H7 (cell line): ENCODE data around the gene DUSP2. TPM values are rescaled to one million over a fixed set of nuclear protein-coding genes. Genes with fewer than 3 reads are reported as not detected.

Source experiments
- DNase-seq: peaks from one replicate; pipeline ENCODE4 v3.0.0; 2012
- H3K27me3 ChIP-seq: 2 replicates; pipeline ENCODE4 v1.6.0; 2011; ENCODE audit warnings: mild to moderate bottlenecking, low read length; ENCODE audit not compliant: control insufficient read depth, insufficient read depth
- H3K36me3 ChIP-seq: replicated peaks from 2 replicates; pipeline ENCODE4 v1.5.1; 2011; ENCODE audit warnings: low read length; ENCODE audit not compliant: control insufficient read depth, insufficient read depth
- H3K4me3 ChIP-seq: 2 replicates; pipeline ENCODE4 v1.5.1; 2011; ENCODE audit warnings: low read depth, mild to moderate bottlenecking, control low read depth, low read length, moderate library complexity; ENCODE audit not compliant: insufficient read depth
- total RNA-seq: library from RNA; depleted of rRNA; stranded (reverse); fragments of >200 nt; shearing (Covaris generic); gene quantifications from 2 replicates; pipeline ENCODE4 v1.2.3, GENCODE V29; 2014

DUSP2 gene
- total RNA-seq, 1 experiment from 2014 or later: 3.6 TPM

DNA sequence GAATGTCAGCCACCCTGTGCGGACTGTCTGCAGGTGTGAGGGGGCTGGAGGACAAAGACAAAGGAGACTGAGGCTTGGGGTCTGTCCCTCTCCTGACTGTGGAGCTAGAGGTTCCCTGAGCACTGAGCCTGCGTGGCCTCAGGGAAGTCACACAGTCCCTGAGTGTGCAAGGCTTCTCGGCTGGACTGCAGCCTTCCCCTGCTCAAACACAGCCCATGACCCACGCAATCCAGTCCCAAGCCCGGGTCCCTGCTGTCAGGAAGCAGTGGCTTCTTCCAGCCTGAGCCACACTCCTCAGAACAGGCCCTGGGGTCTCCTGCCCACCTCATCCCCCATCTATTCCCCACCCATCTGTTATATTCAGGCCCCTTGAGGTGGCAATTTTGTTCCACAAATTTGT is 9.6 kb downstream of the DUSP2 start:
- no peak overlapping the region for H3K4me3 ChIP-seq
- no peaks in the 10 kb centered on the region for H3K27me3 ChIP-seq
- no peak for DNase-seq
- no peaks in the 10 kb centered on the region for H3K36me3 ChIP-seq

DNA sequence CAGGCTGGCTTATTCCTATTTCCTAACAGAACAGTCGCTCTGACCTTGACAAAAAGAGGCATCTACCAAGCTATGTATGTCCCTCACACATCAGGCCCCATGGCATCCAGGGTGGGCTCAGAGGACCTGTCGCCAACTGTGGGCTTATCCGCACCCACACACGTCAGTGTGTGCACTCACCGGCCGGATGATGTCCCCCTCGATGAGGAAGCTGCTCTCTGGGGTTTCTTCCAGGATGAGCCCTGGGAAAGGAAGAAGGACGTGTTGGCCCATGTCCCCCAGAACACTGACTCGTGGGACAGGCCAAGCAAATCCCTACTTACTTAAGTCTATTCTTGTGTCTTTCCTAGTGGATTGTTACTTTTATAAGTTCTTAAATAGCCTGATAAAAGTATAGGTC is 10.1 kb downstream of the DUSP2 start:
- Histone ChIP-seq H3K36me3 (no peaks in the 10 kb centered on the region), H3K4me3 (no peak overlapping the region), H3K27me3 (no peaks in the 10 kb centered on the region)
- DNase-seq: no peak

DNA sequence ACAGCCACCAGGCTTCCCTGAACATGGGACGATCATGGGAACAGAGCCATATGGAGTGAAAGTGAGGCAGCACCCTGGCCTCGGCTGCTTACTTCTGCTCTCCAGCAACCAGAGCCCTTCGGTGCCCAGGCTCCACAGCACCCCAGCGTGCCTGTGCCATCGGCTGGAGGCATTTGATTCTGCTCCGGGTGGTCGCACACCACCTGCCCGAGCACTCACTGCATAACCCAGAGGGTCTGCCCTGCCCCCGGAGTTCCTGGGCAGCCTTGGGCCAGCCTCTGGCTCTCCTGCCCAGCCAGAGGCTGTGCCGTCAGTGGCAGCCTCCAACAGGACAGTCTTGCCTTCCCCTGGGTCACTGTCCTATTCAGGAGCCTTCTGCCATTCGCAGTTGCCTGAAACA is 10.8 kb downstream of the DUSP2 start:
- no peaks in the 10 kb centered on the region for H3K27me3 ChIP-seq
- DNase-seq: no peak
- no peaks in the 10 kb centered on the region for H3K36me3 ChIP-seq
- H3K4me3 ChIP-seq: no peak overlapping the region

DNA sequence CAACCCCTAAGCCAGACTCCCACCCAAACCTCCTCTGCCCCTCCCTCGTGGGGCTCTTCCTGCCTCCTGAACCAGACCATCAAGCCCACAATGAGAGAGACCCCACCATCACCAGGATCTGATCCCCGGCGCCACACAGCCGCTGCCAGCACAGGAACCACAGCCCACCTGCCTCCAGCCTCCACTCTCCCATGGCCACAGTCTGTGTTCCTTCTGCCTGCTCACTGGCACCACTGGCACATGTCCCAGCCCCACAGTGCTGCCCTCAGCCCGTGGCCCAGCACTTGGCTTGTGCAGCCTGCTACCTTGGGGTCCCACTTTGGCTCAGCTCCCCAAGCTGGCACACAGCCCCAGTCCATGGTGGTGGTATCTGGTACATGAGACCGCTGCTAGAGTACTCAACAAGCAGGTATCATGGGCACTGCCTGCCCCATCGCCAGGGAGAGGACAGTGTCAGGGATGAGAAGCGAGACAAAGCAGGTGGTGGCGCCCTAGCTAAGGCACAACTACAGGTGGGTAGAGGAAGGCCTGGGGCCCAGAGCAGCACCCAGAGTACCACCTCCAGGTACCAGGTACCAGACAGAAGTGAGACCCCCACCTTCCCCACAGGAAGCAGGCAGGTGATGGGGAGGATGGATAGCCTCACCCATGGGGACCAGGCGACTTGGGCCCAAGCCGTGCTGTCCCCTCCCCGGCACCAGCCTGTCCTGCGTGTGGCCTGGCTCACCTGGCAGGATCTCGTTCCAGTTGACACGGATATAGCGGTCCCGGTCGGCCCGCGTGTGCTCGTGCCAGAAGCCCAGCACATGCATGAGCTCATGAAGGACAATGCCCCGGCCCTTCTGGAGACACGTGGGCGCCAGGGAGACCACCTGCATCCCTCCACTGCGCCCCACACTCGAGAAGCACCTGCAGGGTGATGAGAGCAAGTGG is 13.2 kb downstream of the DUSP2 start:
- no peaks in the 10 kb centered on the region for H3K27me3 ChIP-seq
- no peak overlapping the region for H3K4me3 ChIP-seq
- DNase-seq: no peak
- no peaks in the 10 kb centered on the region for H3K36me3 ChIP-seq

DNA sequence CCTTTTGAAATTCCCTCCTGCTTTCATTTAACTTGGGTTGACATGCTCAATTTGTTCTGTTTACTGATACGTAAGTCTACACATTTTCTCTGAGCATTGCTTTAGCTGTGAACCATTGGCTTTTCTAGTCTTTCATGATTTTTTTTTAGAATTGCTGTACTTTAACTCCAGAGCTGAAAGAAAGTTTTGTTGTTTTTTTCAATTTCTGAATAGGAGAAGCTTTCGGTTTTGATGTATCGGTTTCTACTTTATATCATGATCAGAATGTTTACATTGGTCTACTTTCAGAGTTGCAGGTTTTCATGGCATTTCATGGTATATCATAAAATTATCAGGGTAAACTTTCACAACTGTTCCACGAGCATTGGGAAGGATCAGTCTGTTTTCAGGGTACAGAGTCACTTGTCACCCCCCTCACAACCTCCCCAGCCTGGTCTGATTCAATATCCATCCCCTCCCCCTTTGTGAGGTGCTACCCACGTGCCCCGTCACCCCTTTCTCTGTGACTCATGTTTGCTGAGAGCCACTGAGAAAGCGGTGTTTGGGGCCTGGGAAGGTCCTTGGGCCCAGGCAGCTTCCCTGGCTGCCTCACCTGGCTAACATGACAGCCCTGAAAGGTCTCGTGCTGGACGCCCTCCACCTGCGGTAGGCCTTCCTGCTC is 14.0 kb downstream of the DUSP2 start:
- Histone ChIP-seq H3K4me3 (no peak overlapping the region), H3K36me3 (no peaks in the 10 kb centered on the region), H3K27me3 (no peaks in the 10 kb centered on the region)
- no peak for DNase-seq

DNA sequence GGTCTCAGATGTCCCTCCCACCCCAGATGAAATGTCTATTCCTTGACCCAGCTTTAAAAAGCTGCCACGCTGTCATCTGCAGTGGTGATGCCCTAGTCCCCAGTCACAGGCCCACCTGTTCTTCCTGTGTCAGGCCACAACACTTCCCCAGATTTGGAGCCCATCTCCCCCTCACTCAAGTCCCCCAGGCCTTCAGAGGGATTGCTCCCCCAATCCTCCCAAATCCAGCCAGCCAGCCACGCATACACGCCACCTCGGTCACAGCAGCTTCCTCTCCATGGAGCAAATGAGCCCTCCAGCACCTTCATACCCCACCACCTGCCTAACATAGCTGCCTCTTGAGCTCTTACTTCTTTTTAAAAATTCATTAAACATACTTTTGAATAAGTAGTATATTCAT is 14.8 kb downstream of the DUSP2 start:
- no peaks in the 10 kb centered on the region for H3K27me3 ChIP-seq
- no peak for DNase-seq
- no peaks in the 10 kb centered on the region for H3K36me3 ChIP-seq
- H3K4me3 ChIP-seq: no peak overlapping the region

DNA sequence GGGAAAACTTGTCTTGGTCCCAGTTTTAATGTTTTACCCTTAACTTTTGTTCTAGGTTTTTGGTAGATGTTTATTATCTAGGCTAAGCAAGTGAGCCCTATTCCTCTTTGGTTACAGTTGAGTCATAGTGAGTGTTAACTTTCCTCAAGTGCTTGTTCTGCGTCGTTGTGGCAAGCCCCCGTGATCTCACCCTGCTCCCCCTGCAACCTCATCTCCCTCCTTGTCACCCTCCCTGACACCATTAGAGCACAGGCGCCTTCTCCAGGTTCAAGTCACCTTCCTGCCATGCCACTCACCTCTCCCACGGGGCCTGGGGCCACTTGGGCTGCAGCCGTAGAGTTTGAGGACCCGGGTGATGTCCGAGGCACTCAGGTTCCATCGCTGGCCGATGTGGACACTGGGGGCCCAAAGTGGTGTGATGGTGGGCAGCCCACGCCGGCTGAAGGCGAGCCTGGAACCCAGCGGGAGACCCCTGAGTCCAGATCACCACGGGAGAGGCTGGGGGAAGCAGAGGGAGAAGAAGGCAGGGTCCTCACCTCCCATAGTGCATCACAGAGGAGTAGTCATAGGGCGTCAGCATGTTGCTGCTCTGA is 15.6 kb downstream of the DUSP2 start:
- Histone ChIP-seq H3K27me3 (no peaks in the 10 kb centered on the region), H3K36me3 (no peaks in the 10 kb centered on the region), H3K4me3 (no peak overlapping the region)
- DNase-seq: no peak

DNA sequence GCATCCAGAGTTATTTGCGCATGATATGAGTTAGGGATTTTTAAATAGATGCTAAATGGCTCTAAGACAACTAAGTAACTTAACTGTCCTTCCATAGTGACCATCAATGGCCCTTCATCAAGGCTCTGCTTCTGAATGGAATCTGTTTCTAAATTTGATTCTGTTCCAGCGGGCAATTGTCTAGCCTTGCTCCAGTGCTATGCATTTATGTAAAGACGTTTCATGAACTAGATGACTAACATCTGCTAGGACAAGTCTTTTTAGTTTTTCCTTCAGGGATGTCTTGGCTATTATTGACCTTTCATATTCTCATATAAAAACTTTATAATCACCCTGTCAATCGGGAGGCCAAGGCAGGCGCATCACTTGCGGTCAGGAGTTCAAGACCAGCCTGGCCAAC is 16.8 kb downstream of the DUSP2 start:
- Histone ChIP-seq H3K36me3 (no peaks in the 10 kb centered on the region), H3K4me3 (no peak overlapping the region), H3K27me3 (no peaks in the 10 kb centered on the region)
- DNase-seq: no peak

DNA sequence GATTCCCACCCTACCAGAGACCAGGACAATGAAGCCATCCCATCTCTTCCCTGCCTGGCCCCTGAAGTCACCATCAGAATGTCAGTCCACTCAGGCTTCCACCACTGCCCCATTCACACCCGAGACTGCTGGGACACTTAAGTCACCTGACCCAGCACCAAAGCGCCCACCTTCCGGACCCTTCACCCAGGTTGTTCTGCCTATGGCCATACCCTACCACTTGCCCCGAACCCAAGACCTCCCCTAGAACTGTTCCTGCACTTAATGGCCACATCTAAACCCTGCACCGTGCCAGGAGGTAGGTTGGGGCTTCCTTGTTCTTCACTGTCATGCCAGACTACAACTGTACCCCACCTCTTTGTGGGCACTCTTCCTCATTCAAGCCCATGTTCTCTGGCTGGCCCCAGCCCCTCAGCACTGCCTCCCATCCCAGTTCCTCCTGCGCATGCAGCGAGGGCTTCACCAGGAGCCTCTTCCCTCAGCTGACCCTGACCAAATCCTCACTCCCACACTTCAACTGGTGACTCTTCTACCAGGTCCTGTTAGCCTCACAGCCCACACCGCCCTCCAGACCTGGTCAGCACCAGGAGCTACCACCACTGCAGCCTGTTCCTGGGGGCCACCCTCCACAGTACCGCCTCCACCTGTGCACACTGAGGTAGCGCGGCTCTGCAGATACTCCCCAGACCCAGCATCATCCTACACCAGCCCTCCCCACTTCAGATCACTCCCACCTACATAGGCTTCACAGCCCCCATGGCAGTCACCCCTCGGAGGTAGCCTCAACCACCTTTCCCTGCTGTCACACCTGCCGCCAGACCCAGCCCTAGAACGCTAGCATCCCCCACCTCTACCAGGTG is 20.6 kb downstream of the DUSP2 start:
- no peak for DNase-seq
- no peak overlapping the region for H3K4me3 ChIP-seq
- H3K27me3 ChIP-seq: peaks cover 2% of the 10 kb centered on the region; the same call in 1 of the 2 replicates
- H3K36me3 ChIP-seq: no peaks in the 10 kb centered on the region

DNA sequence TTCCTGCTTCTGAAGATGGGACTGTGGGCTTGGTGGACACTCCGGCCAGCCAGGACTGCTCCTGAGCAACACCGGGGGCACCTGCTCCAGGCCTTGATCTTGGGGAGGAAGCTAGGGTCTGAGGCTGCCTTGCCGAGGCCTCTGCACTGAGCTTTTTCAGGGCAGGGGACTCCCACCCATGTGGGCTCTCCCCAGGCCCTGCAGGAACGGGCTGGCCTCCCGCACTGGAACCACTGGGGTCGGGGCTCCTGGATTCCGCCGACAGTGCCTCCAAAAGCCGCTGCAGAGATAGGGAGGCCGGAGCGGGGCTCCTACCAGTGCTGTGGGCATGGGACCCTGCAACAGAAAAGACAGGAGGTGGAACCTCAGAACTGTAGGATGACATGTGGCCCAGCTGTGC is 21.3 kb downstream of the DUSP2 start:
- no peak for DNase-seq
- Histone ChIP-seq H3K27me3 (peaks cover 2% of the 10 kb centered on the region; the same call in 1 of the 2 replicates), H3K4me3 (no peak overlapping the region), H3K36me3 (no peaks in the 10 kb centered on the region)

DNA sequence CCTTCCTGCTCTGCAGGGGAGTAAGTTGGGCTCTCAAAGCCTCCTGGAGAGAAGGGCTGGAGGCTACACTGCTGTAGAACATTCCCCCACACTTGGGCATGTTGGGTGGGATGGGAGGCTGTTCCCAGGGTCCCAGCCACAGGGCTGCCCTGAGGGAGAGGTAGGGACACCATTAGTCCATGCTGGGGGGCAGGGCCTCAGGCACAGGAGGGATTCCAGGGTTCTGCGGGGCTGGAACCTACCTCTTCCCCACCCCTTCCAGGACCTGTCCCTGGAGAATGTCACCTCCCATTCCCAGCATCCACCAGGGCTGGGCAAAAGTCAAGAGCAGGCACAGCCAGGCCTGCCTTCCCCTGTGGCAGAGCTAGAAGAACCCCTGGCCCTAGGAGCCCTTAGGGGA is 21.9 kb downstream of the DUSP2 start:
- H3K4me3 ChIP-seq: no peak overlapping the region
- H3K36me3 ChIP-seq: no peaks in the 10 kb centered on the region
- peaks cover 4% of the 10 kb centered on the region; the same call in 1 of the 2 replicates for H3K27me3 ChIP-seq
- no peak for DNase-seq

DNA sequence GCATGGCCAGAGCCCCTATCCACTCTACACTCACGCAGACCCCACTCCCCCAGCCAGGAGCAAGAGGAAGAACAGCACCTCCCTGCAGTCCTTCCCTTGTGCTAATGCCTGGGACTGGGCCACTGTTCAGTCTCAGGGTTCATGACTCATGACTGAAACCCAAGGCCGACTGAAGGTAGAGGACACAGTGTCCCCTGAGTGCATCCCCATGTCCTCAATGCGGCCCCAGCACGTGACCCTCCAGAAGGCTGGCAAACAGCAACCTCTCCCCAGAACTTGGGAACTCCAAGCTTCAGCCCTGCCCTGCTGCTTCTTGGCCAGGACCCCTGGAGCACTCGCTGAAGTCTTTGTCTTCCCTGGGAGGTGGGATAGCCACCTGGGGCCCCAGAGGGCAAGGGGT is 22.8 kb downstream of the DUSP2 start:
- no peak overlapping the region for H3K4me3 ChIP-seq
- DNase-seq: no peak
- H3K36me3 ChIP-seq: no peaks in the 10 kb centered on the region
- H3K27me3 ChIP-seq: peaks cover 13% of the 10 kb centered on the region

DNA sequence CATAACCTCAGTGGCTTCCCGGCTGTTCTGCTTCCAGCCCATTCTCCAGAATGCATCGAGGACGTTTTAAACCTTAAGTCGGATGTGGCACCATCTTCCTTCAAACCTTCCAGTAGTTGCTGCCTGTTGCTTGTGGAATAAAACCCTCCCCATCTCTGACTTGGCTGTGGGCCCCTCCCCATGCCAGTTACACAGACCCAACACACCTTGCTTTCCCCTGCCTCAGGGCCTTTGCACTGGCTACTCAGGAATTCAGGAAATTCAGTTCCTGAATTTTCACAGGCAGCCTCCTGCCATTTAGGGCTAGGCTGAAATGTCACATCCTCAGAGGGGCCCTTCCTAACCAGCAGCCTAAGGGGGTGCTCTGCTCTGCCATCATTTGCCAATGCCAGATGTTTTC is 23.8 kb downstream of the DUSP2 start:
- Histone ChIP-seq H3K4me3 (no peak overlapping the region), H3K27me3 (peaks cover 16% of the 10 kb centered on the region), H3K36me3 (no peaks in the 10 kb centered on the region)
- no peak for DNase-seq

DNA sequence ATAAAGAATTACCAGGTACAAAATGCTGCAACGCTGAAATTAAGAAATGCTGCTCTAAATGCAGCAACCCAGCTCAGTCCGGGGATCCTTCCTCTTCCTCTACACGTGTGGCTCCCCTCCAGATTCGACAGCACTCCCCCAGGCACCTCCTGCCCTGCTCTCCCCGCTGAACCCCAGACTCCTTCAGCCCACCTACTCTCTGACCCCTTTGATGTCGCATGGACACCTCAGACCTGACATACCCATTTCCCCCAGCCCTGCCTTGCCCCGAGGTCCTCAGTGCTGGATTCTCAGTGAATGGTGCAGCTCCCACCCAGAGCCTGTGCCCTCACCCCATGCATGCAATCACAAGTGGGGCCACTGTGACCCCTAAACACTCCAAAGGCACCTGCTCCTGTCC is 24.2 kb downstream of the DUSP2 start:
- Histone ChIP-seq H3K27me3 (peaks cover 19% of the 10 kb centered on the region), H3K36me3 (no peaks in the 10 kb centered on the region), H3K4me3 (no peak overlapping the region)
- no peak for DNase-seq
